ENCODE measurements around the gene PRDM16. TPM values are rescaled to one million over a fixed set of nuclear protein-coding genes. Genes with fewer than 3 reads are reported as not detected.

The PRDM16 gene
- total RNA-seq, 1 donor from 2014 or later, result 21.4 TPM

DNA sequence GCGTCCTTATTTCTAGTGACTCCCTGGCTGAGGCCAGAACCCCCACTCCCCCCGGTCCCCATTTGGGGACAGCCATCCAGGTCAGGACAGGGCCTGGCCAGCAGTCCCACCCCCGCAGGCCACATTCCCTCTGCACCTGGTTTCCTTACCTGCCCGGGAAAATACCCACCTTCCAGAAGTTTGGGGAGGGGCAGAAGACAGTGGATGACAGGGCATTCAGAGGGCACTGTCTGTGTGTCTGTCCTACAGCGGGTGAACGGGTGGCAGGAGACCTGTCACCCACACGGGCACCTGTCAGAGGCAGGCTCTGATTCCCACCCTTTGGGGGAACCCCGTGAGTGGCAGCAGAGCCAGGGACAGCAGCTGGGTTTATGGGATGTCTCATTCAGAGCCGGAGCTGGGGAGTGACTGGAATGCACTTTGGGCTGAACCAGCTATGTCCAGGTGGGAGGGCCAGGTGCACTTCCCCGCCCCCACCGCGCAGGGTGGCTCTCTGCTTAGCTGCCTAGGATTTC, 387.5 kb downstream of the PRDM16 start:
- Mint-ChIP-seq H3K4me1 (ENCODE audit: unreplicated experiment) (peaks cover 15% of the 10 kb centered on the region), H3K27ac (ENCODE audit: unreplicated experiment) (no peak overlapping the region), H3K4me3 (ENCODE audit: unreplicated experiment) (no peak overlapping the region), H3K36me3 (ENCODE audit: low read depth, unreplicated experiment) (no peaks in the 10 kb centered on the region), H3K9me3 (ENCODE audit: unreplicated experiment) (no peaks in the 10 kb centered on the region), H3K27me3 (ENCODE audit: unreplicated experiment) (peaks cover 4% of the 10 kb centered on the region)
- TF ChIP-seq, protein P1, sequence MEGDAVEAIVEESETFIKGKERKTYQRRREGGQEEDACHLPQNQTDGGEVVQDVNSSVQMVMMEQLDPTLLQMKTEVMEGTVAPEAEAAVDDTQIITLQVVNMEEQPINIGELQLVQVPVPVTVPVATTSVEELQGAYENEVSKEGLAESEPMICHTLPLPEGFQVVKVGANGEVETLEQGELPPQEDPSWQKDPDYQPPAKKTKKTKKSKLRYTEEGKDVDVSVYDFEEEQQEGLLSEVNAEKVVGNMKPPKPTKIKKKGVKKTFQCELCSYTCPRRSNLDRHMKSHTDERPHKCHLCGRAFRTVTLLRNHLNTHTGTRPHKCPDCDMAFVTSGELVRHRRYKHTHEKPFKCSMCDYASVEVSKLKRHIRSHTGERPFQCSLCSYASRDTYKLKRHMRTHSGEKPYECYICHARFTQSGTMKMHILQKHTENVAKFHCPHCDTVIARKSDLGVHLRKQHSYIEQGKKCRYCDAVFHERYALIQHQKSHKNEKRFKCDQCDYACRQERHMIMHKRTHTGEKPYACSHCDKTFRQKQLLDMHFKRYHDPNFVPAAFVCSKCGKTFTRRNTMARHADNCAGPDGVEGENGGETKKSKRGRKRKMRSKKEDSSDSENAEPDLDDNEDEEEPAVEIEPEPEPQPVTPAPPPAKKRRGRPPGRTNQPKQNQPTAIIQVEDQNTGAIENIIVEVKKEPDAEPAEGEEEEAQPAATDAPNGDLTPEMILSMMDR (IDR thresholded peaks at IDR 0.05; ENCODE audit: unreplicated experiment), result no peak
- DNase-seq (ENCODE audit: low spot score), result no peak

DNA sequence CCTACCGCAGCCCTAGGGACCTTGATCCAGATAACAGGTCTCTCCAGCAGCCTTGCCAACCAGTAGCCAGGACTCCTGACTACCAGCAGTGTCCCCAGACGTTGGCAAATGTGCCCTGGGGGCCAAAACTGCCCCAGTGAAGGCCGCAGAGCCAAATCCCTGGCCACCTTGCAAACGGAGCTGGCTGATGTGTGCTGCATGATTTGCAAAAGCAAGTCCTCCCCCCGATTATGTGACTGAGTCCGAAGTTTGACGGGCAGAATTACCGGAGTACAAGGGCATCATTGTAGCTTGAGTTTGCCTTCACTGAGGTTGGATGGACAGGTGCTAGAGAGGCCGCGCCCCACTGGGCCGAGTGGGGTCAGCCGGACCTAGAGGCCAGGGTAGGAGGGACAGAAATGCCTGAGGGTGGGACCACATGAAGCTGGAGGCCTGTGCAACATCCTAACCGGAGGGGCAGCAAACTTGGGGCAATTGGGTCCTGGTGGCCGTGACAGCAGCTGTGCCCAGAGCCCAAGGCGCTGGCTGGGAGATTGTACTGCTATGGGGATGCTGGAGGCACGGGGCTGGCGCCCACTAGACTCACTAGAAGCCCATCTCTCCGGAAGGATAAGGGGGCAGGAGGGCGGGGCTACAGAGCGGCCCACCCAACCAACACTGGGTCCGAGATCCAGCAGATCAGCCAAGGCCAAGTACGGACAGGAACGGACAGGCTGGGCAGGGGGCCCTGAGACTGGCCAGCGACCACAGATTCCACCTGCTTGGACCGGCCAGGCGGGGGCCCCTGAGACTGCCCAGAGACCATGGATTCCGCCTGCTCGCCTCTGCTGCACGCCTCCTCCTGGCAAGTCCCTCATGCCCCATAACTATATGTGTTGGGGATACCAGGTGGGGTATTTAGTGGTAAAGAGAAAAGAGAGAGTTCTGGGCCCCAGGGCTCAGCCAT, 388.2 kb downstream of the PRDM16 start:
- no peak for DNase-seq (ENCODE audit: low spot score)
- Mint-ChIP-seq H3K4me1 (ENCODE audit: unreplicated experiment) (peaks cover 15% of the 10 kb centered on the region), H3K27me3 (ENCODE audit: unreplicated experiment) (peaks cover 4% of the 10 kb centered on the region), H3K36me3 (ENCODE audit: low read depth, unreplicated experiment) (no peaks in the 10 kb centered on the region), H3K27ac (ENCODE audit: unreplicated experiment) (no peak overlapping the region), H3K9me3 (ENCODE audit: unreplicated experiment) (no peaks in the 10 kb centered on the region), H3K4me3 (ENCODE audit: unreplicated experiment) (no peak overlapping the region)
- TF ChIP-seq, protein P1 (IDR thresholded peaks at IDR 0.05; ENCODE audit: unreplicated experiment), result no peak

DNA sequence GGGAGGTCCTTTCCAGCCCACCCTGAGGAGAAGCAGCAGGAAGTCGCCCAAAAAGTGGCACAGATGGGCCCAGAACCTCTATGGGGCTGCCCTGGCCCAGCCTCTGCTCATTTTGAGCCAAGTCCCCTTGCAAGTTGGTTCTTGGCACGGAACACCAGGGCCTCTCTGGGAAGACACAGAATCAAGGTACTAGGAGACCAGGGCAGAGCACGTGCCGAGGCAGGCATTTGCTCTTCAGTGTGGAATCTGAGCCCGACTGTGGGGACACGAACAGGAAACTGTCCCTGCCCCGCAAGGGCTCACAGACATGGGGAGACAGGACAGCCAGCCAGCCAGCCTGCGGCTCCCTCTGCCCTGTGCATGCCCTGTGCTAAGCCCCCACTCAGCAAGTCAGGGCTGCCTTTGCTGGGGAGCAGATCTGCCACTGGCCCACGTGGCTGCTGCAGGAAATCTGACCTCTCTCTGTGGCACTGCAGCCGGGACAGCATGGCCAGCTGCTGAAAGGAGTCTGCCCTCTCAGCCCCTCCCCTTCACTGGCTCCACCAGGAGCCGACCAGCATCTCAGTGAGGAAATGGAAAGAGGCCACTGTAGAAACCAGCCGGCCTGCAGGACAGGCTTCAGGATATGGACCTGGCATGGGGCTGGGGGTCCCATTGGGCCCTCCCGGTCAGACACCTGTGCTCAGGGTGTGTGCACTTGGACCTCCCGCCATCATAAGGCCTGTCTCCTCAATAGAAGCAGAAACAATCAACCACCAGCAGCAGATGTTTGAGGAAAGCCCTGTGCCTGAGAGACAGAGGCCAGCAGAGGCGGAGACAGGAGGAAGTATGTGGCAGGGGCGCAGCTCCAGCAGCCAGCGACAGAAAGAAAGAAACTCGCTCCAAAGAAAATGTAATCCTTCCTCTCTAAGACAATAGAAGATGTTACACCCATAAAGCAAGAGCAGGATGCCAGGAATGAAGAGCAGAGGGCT, 389.2 kb downstream of the PRDM16 start:
- H3K27ac Mint-ChIP-seq (ENCODE audit: unreplicated experiment), result peak overlapping the region; percentile 19
- H3K4me3 Mint-ChIP-seq (ENCODE audit: unreplicated experiment), result no peak overlapping the region
- TF ChIP-seq, protein P1 (IDR thresholded peaks at IDR 0.05; ENCODE audit: unreplicated experiment), result no peak
- H3K27me3 Mint-ChIP-seq (ENCODE audit: unreplicated experiment), result peaks cover 4% of the 10 kb centered on the region
- no peaks in the 10 kb centered on the region for H3K9me3 Mint-ChIP-seq (ENCODE audit: unreplicated experiment)
- peaks cover 15% of the 10 kb centered on the region for H3K4me1 Mint-ChIP-seq (ENCODE audit: unreplicated experiment)
- no peak for DNase-seq (ENCODE audit: low spot score)
- H3K36me3 Mint-ChIP-seq (ENCODE audit: low read depth, unreplicated experiment), result no peaks in the 10 kb centered on the region

GRCh38 chr1:3459051-3459908, 390.3 kb downstream of the PRDM16 start:
- TF ChIP-seq, protein P1 (IDR thresholded peaks at IDR 0.05; ENCODE audit: unreplicated experiment), result no peak
- H3K27me3 Mint-ChIP-seq (ENCODE audit: unreplicated experiment), result peaks cover 4% of the 10 kb centered on the region
- DNase-seq (ENCODE audit: low spot score), result no peak
- no peak overlapping the region for H3K4me3 Mint-ChIP-seq (ENCODE audit: unreplicated experiment)
- no peaks in the 10 kb centered on the region for H3K9me3 Mint-ChIP-seq (ENCODE audit: unreplicated experiment)
- H3K36me3 Mint-ChIP-seq (ENCODE audit: low read depth, unreplicated experiment), result no peaks in the 10 kb centered on the region
- no peak overlapping the region for H3K27ac Mint-ChIP-seq (ENCODE audit: unreplicated experiment)
- peaks cover 15% of the 10 kb centered on the region for H3K4me1 Mint-ChIP-seq (ENCODE audit: unreplicated experiment)
